Gastrocnemius medialis (tissue), 4 donors: ENCODE measurements around the gene B3GALT4. TPM values are rescaled to one million over a fixed set of nuclear protein-coding genes. Genes with fewer than 3 reads are reported as not detected.

ENCODE experiments used
- ATAC-seq, 2 donors: fragments of 150-250 bp; one replicate each; pipeline ENCODE4 v1.9.1; 2016
- DNase-seq, 2 donors: peaks; one replicate each; pipeline ENCODE4 v3.0.0-alpha.2; 2019
- H3K27ac ChIP-seq, 4 donors: fragments of 200-600 bp; sonication (generic); 1 replicate in 1 of 4; 2 replicates in 3 of 4; pipeline ENCODE4 v1.5.1; 2016 to 2018; ENCODE audit warnings: mild to moderate bottlenecking in 2 of 4, moderate library complexity in 1 of 4
- H3K27me3 ChIP-seq, 3 donors: fragments of 200-600 bp; sonication (generic) in 2 of 3; 1 replicate in 1 of 3; 2 replicates in 2 of 3; pipeline versions ENCODE4 v1.5.1 to v1.6.0; 2016 to 2019; ENCODE audit warnings: mild to moderate bottlenecking in 1 of 3, moderate library complexity in 1 of 3
- H3K36me3 ChIP-seq, 2 donors: fragments of 200-600 bp; sonication (generic) in 1 of 2; one replicate each; pipeline ENCODE4 v1.5.1; 2017 to 2018
- H3K4me1 ChIP-seq, 2 donors: fragments of 200-600 bp; sonication (generic) in 1 of 2; one replicate each; pipeline ENCODE4 v1.5.1; 2016 to 2017; ENCODE audit warnings: mild to moderate bottlenecking in 2 of 2
- H3K4me3 ChIP-seq, 4 donors: fragments of 200-600 bp; sonication (generic) in 3 of 4; 1 replicate in 1 of 4; 2 replicates in 3 of 4; pipeline ENCODE4 v1.5.1; 2016 to 2019; ENCODE audit warnings: mild to moderate bottlenecking in 2 of 4
- H3K9me3 ChIP-seq, 3 donors: fragments of 200-600 bp; sonication (generic) in 2 of 3; 1 replicate in 1 of 3; 2 replicates in 2 of 3; pipeline ENCODE4 v1.5.1; 2016 to 2019
- CTCF ChIP-seq, 5 experiments: fragments of 450-650 bp in 3 of 5; fragments of 200-600 bp in 2 of 5; sonication (generic) in 2 of 5; IDR thresholded peaks in 4 of 5; conservative IDR thresholded peaks in 1 of 5; 1 replicate in 4 of 5; 2 replicates in 1 of 5; pipeline ENCODE4 v1.5.1; 2016 to 2019; ENCODE audit warnings: antibody characterized with exemption in 5 of 5, mild to moderate bottlenecking in 3 of 5, moderate library complexity in 3 of 5
- POLR2A ChIP-seq, 2 donors: fragments of 450-650 bp; IDR thresholded peaks; one replicate each; pipeline ENCODE4 v1.6.1; 2017; ENCODE audit warnings: antibody characterized with exemption in 2 of 2, mild to moderate bottlenecking in 2 of 2, moderate library complexity in 2 of 2
- in situ Hi-C, 4 donors: fragments of 200-750 bp; cut with MboI; loops; one replicate each; pipeline versions ENCODE4 v1.15.0 to v1.8.0; 2017; ENCODE audit warnings: low sequenced_read_pairs in 4 of 4
- intact Hi-C: fragments of 100-400 bp; cut with DNase I; formaldehyde crosslinking; loops from one replicate; pipeline ENCODE4 v1.15.1; 2023; ENCODE audit warnings: low total_unique reads
- total RNA-seq, 4 donors: library from RNA; depleted of rRNA; stranded (reverse); fragments of >200 nt; gene quantifications; one replicate each; pipeline versions ENCODE4 v1.1.0 to v1.2.3, GENCODE V29; 2016

B3GALT4 gene
- total RNA-seq, 4 donors from 2014 or later, result 1.0 to 2.0 (median 1.7) TPM

GRCh38 chr6:33277663-33278391 is 904 bp downstream of the B3GALT4 start:
- Histone ChIP-seq H3K9me3 (no peaks in the 10 kb centered on the region), H3K36me3 (peaks cover 0 to 56% of the 10 kb centered on the region in 2 donors), H3K27ac (peak overlapping the region; percentile 70 to 82 (median 76)), H3K4me3 (peak overlapping the region; percentile 56 to 64 (median 62)), H3K4me1 (peaks cover 40 to 63% of the 10 kb centered on the region in 2 donors), H3K27me3 (no peaks in the 10 kb centered on the region)
- intact Hi-C loops (loop anchor here (1.0 to 10.0 kb wide), 3 partner anchors 21 to 1103 kb away; partner anchors contain the start of genes AGPAT1 and RNF5), in situ Hi-C loops (loop anchor here in 1 of 4 donors (25.0 kb wide), 1 partner anchor 1416 kb away; the partner anchor contains the start of gene NEU1)
- DNase-seq (no peak), ATAC-seq (no peak)
- TF ChIP-seq POLR2A (IDR thresholded peaks at IDR 0.05), result no peak
- TF ChIP-seq CTCF (IDR thresholded peaks at IDR 0.05 in 4 of 5, conservative IDR thresholded peaks at IDR 0.05 in 1 of 5), result no peak

GRCh38 chr6:33278392-33278741 is 1.4 kb downstream of the B3GALT4 start:
- intact Hi-C loops (loop anchor here (10.0 kb wide), 1 partner anchor 1104 kb away; the partner anchor contains the start of genes AGPAT1 and RNF5), in situ Hi-C loops (loop anchor here in 1 of 4 donors (25.0 kb wide), 1 partner anchor 1416 kb away; the partner anchor contains the start of gene NEU1)
- H3K36me3 ChIP-seq, result peaks cover 0 to 51% of the 10 kb centered on the region in 2 donors
- peaks cover 35 to 58% of the 10 kb centered on the region in 2 donors for H3K4me1 ChIP-seq
- H3K27ac ChIP-seq, result peak overlapping the region in 2 of 4 donors; percentile 81 to 82
- H3K4me3 ChIP-seq, result no peak overlapping the region
- H3K9me3 ChIP-seq, result no peaks in the 10 kb centered on the region
- TF ChIP-seq POLR2A (IDR thresholded peaks at IDR 0.05) (no peak), CTCF (IDR thresholded peaks at IDR 0.05 in 4 of 5, conservative IDR thresholded peaks at IDR 0.05 in 1 of 5) (no peak)
- ATAC-seq (no peak), DNase-seq (no peak)
- H3K27me3 ChIP-seq, result no peaks in the 10 kb centered on the region

DNA sequence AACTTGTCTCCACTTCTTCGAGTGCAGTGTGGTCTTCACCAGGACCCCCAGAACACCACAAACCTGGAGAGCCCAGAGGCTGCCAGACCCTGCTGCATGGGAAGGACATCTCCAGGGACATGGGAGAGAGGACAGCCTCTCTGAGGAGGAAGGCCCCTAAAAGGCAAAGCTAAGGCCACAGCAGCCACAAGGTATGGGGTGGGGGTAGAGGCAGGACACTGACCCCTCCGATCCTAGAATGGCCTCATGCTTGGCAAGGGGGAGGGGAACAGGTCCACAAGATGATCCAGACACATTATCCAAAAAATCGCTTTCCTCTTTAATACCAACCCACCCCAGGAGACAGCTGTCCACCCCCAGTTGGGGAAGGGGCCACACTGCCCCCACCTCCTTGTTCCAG is 1.9 kb downstream of the B3GALT4 start:
- Histone ChIP-seq H3K27me3 (no peaks in the 10 kb centered on the region), H3K4me3 (no peak overlapping the region), H3K4me1 (peaks cover 35 to 56% of the 10 kb centered on the region in 2 donors), H3K36me3 (peaks cover 0 to 51% of the 10 kb centered on the region in 2 donors), H3K9me3 (no peaks in the 10 kb centered on the region), H3K27ac (peak overlapping the region in 1 of 4 donors; percentile 81)
- DNase-seq (no peak), ATAC-seq (no peak)
- intact Hi-C loops, result loop anchor here (10.0 kb wide), 1 partner anchor 1104 kb away; the partner anchor contains the start of genes AGPAT1 and RNF5
- in situ Hi-C loops, result loop anchor here in 1 of 4 donors (25.0 kb wide), 1 partner anchor 1417 kb away; the partner anchor contains the start of gene NEU1
- TF ChIP-seq POLR2A (IDR thresholded peaks at IDR 0.05) (no peak), CTCF (IDR thresholded peaks at IDR 0.05 in 4 of 5, conservative IDR thresholded peaks at IDR 0.05 in 1 of 5) (no peak)

GRCh38 chr6:33279257-33279695 is 2.4 kb downstream of the B3GALT4 start:
- Histone ChIP-seq H3K27me3 (no peaks in the 10 kb centered on the region), H3K4me3 (no peak overlapping the region), H3K36me3 (peaks cover 0 to 51% of the 10 kb centered on the region in 2 donors), H3K27ac (peak overlapping the region in 1 of 4 donors; percentile 81), H3K4me1 (peaks cover 32 to 51% of the 10 kb centered on the region in 2 donors), H3K9me3 (no peaks in the 10 kb centered on the region)
- in situ Hi-C loops, result loop anchor here in 1 of 4 donors (25.0 kb wide), 1 partner anchor 1417 kb away; the partner anchor contains the start of gene NEU1
- no peak for TF ChIP-seq POLR2A (IDR thresholded peaks at IDR 0.05)
- no peak for TF ChIP-seq CTCF (IDR thresholded peaks at IDR 0.05 in 4 of 5, conservative IDR thresholded peaks at IDR 0.05 in 1 of 5)
- intact Hi-C loops, result loop anchor here (10.0 kb wide), 1 partner anchor 1104 kb away; the partner anchor contains the start of genes AGPAT1 and RNF5
- peak in 1 of 2 donors; percentile 28 for DNase-seq
- ATAC-seq, result peak in 1 of 2 donors; percentile 15
